ENCODE results near the gene LRRC4B. TPM values are rescaled to one million over a fixed set of nuclear protein-coding genes. Genes with fewer than 3 reads are reported as not detected.

LRRC4B gene
- total and polyA plus RNA-seq, 2 of the 13 experiments (the other 11 are each of a cell fraction or from before 2014, with no cell fraction given): not detected

- TF ChIP-seq NR2F1 (CRISPR knock-in tag; IDR thresholded peaks at IDR 0.05) (peak in 1 of 2 experiments; percentile 69; a peak in 1 of 4 replicates), CSRNP1 (CRISPR knock-in tag; IDR thresholded peaks at IDR 0.05) (no peak), CREM (IDR thresholded peaks at IDR 0.05) (no peak), CREM (CRISPR knock-in tag; IDR thresholded peaks at IDR 0.05) (no peak), SRY (CRISPR knock-in tag; IDR thresholded peaks at IDR 0.05) (no peak), ZNF331 (CRISPR knock-in tag; IDR thresholded peaks at IDR 0.05) (0 out of 2 replicates have a peak, but pooled peaks have one; percentile 32), ZFX (CRISPR knock-in tag; IDR thresholded peaks at IDR 0.05; ENCODE audit: low read depth) (peak; percentile 48; the same call in 1 of the 2 replicates), ZMYM4 (CRISPR knock-in tag; IDR thresholded peaks at IDR 0.05) (0 out of 2 replicates have a peak, but pooled peaks have one; percentile 26), ZNF282 (IDR thresholded peaks at IDR 0.05; ENCODE audit: partially characterized antibody) (no peak), XRCC5 (optimal IDR thresholded peaks at IDR 0.05; ENCODE audit: low read length) (peak; percentile 72), CTCF (CRISPR knock-in tag; IDR thresholded peaks at IDR 0.05) (peak; percentile 85), RAD21 (CRISPR knock-in tag; IDR thresholded peaks at IDR 0.05) (peak; percentile 87), STAG1 (CRISPR knock-in tag; IDR thresholded peaks at IDR 0.05) (peak; percentile 68), BHLHE40 (IDR thresholded peaks at IDR 0.05; ENCODE audit: low read length) (no peak)
- TF ChIP-seq, protein P1, sequence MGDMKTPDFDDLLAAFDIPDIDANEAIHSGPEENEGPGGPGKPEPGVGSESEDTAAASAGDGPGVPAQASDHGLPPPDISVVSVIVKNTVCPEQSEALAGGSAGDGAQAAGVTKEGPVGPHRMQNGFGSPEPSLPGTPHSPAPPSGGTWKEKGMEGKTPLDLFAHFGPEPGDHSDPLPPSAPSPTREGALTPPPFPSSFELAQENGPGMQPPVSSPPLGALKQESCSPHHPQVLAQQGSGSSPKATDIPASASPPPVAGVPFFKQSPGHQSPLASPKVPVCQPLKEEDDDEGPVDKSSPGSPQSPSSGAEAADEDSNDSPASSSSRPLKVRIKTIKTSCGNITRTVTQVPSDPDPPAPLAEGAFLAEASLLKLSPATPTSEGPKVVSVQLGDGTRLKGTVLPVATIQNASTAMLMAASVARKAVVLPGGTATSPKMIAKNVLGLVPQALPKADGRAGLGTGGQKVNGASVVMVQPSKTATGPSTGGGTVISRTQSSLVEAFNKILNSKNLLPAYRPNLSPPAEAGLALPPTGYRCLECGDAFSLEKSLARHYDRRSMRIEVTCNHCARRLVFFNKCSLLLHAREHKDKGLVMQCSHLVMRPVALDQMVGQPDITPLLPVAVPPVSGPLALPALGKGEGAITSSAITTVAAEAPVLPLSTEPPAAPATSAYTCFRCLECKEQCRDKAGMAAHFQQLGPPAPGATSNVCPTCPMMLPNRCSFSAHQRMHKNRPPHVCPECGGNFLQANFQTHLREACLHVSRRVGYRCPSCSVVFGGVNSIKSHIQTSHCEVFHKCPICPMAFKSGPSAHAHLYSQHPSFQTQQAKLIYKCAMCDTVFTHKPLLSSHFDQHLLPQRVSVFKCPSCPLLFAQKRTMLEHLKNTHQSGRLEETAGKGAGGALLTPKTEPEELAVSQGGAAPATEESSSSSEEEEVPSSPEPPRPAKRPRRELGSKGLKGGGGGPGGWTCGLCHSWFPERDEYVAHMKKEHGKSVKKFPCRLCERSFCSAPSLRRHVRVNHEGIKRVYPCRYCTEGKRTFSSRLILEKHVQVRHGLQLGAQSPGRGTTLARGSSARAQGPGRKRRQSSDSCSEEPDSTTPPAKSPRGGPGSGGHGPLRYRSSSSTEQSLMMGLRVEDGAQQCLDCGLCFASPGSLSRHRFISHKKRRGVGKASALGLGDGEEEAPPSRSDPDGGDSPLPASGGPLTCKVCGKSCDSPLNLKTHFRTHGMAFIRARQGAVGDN (CRISPR knock-in tag; IDR thresholded peaks at IDR 0.05): peak; percentile 46
- TF ChIP-seq, protein P2, sequence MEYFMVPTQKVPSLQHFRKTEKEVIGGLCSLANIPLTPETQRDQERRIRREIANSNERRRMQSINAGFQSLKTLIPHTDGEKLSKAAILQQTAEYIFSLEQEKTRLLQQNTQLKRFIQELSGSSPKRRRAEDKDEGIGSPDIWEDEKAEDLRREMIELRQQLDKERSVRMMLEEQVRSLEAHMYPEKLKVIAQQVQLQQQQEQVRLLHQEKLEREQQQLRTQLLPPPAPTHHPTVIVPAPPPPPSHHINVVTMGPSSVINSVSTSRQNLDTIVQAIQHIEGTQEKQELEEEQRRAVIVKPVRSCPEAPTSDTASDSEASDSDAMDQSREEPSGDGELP (IDR thresholded peaks at IDR 0.05; ENCODE audit: borderline replicate concordance, low read depth): peak; percentile 64; the same call in 1 of the 2 replicates
- TF ChIP-seq, protein P3, sequence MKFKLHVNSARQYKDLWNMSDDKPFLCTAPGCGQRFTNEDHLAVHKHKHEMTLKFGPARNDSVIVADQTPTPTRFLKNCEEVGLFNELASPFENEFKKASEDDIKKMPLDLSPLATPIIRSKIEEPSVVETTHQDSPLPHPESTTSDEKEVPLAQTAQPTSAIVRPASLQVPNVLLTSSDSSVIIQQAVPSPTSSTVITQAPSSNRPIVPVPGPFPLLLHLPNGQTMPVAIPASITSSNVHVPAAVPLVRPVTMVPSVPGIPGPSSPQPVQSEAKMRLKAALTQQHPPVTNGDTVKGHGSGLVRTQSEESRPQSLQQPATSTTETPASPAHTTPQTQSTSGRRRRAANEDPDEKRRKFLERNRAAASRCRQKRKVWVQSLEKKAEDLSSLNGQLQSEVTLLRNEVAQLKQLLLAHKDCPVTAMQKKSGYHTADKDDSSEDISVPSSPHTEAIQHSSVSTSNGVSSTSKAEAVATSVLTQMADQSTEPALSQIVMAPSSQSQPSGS (CRISPR knock-in tag; IDR thresholded peaks at IDR 0.05): peak; percentile 20; the same call in 1 of the 2 replicates
- TF ChIP-seq, protein P4, sequence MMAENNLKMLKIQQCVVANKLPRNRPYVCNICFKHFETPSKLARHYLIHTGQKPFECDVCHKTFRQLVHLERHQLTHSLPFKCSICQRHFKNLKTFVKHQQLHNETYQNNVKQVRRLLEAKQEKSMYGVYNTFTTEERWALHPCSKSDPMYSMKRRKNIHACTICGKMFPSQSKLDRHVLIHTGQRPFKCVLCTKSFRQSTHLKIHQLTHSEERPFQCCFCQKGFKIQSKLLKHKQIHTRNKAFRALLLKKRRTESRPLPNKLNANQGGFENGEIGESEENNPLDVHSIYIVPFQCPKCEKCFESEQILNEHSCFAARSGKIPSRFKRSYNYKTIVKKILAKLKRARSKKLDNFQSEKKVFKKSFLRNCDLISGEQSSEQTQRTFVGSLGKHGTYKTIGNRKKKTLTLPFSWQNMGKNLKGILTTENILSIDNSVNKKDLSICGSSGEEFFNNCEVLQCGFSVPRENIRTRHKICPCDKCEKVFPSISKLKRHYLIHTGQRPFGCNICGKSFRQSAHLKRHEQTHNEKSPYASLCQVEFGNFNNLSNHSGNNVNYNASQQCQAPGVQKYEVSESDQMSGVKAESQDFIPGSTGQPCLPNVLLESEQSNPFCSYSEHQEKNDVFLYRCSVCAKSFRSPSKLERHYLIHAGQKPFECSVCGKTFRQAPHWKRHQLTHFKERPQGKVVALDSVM (CRISPR knock-in tag; IDR thresholded peaks at IDR 0.05): peak; percentile 39; the same call in 1 of the 2 replicates
These were observed 30.4 kb downstream of the LRRC4B start (continued) for GRCh38 chr19:50537769-50538230.

Data from HepG2 (cell line).